Measurements from ENCODE around the gene PPIF. TPM values are rescaled to one million over a fixed set of nuclear protein-coding genes. Genes with fewer than 3 reads are reported as not detected.

The PPIF gene
- total RNA-seq, 1 donor from 2014 or later, result 5.7 TPM

DNA sequence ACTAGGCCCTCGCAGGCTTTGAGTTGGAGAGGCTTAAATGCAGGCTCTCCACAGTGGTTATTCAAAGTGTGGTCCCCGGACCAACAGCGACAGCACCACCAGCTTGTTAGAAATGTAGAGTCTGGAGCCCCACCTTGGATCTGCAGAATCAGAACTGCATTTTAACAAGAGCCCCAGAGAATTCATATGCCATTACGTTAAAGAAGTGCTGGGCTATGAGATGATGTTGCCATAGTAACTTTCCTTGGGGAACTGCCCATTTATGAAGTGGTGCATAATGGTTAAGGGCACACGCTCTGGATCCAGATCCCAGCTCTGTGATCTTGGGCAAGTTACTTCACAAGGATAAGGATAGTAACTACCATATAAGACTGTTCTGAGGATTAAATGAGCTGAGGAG, 49.3 kb downstream of the PPIF start:
- no peak for DNase-seq (ENCODE audit: low spot score in 2 of 2)
- FAIRE-seq, result no peak

DNA sequence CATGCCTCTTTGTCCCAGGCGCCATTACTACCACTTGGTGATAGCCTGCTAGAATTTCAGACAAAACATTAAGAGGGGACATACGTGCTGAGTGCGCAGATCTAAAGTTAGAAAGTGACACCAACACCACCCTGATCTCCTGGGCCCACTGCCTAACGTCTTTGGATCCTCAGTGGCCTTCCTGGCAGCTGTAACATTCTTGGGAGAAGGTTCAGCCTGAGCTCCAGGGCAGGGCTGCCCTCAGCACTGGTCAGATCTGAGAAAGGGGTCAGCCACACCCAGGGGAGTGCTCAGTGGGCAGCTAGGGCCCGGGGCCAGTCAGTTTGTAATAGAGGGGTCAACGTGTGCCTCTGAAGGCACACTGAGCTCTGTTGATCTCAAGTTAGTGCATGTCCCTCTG, 49.8 kb downstream of the PPIF start:
- DNase-seq (ENCODE audit: low spot score in 2 of 2) (no peak), FAIRE-seq (no peak)

DNA sequence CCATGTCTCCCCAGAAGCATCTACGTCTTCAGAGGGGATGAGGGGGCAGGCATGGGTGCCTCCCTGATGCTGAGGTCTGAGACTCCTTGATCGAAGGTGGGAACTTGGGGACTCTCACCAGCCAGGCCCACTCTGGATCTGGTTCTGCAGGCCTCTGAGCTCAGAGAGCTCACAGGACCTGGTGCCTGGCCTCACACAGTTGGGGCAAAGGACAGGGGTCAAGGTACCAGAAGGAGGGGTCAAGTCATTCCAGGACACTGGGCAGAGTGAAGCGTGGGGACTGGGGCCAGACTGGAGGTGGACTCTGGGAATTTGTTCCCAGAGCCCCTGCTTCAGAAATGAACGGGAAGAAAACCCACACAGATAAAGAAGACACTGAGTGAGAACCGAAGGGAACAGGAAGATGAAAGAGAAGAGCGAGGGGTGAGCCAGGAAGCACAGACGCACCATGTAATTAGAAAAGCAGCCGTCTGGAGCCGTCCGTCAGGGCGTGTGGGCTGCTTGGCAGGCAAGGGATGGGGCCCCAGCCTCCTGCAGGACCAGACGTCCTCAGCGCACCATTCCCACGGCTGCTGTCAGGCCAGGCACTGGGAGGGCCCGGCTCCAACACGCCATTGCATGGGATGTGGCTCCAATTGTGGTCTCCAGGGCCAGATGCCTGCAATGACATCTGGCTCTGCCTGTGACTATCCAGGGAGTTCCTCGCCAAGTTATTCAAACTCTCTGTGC, 50.5 kb downstream of the PPIF start:
- DNase-seq (ENCODE audit: low spot score in 2 of 2) (no peak), FAIRE-seq (no peak)

DNA sequence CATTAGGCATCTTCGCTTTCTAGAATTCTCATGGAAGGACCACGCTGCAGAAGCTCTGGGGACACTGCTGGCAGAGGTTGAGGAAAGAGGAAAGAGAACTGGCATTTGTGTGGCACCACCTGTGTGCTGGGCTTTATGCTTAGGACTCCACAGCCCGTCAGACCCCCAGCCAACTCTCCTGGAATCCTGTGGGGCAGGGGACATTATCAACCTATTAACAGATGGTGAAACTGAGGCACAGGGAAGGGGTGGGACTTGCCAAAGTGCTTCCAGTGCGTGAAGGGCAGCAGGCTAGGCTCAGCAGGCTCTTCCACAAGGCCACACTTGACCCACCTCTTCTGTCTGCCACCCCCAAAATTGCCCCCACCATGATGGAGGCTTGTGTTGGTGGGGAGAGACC, 51.4 kb downstream of the PPIF start:
- DNase-seq (ENCODE audit: low spot score in 2 of 2), result no peak
- FAIRE-seq, result no peak

DNA sequence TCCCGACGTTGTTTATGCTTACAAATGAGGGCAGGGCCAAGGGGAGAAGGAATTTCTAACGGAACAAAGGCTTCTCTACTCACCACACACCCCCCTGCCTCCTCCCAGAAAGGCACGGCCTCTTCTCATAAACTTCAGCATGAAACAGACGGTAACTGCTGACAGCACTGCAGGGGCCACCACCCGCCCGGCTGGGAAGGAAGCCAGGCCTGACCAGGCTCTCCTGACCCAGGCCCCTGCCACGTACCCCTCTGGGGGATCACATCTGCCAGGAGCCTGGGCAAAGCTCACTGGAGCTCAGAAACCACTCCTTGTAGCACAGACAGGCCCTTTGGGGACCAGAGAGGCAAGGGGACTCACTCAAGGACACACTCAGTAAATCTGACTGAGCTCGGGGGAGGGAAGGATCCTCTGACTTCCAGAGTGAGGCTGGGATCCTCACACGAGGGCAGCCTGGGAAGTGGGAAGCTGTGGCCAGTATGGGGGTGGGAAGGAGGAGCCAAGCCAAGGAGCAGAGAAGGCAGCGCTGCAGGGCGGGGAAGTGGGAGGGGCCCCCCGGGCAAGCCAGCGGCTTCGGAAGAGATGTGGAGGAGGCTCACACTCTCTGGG, 52.1 kb downstream of the PPIF start:
- DNase-seq (ENCODE audit: low spot score in 2 of 2) (peak; percentile 67 to 88), FAIRE-seq (no peak)

DNA sequence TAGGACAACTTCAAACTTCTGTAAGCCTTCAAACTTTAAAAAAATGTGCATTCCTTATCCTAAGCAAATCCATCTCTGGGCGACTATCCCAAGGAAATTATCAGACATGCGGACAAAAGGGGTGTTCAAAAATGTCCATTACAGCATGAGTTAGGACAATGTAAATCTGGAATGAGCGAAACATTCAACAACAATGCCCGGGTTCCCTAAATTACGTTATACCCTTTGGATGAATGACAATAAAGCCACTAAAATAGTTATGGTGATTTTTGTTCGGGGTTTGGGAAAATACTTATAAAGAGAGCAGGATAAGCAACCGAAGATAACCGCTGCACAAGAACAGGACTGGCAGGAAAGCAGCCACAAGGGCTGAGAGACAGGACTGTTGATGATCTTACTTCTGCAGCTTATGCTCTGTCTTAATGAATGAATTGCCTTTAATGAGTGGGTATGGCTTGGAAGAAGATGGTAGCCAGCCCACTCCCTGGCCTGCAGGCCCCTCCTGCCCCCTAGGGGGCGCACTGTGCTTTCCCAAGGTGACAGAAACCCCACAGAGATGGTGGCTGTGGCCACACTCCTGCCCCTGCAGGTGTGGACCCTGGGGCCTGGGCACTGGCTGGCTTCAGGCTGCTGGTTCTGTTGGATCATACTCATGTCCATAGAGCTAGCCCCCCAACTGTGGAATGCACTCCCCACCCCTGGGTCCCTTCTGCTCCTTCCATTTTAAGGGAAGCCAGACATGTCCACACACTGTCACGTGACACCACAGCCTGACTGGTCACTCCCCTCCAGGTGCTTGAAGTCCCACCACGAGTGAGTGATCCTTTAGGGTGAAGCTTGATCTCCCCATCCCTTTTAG, 53.1 kb downstream of the PPIF start:
- FAIRE-seq (no peak), DNase-seq (ENCODE audit: low spot score in 2 of 2) (no peak)

DNA sequence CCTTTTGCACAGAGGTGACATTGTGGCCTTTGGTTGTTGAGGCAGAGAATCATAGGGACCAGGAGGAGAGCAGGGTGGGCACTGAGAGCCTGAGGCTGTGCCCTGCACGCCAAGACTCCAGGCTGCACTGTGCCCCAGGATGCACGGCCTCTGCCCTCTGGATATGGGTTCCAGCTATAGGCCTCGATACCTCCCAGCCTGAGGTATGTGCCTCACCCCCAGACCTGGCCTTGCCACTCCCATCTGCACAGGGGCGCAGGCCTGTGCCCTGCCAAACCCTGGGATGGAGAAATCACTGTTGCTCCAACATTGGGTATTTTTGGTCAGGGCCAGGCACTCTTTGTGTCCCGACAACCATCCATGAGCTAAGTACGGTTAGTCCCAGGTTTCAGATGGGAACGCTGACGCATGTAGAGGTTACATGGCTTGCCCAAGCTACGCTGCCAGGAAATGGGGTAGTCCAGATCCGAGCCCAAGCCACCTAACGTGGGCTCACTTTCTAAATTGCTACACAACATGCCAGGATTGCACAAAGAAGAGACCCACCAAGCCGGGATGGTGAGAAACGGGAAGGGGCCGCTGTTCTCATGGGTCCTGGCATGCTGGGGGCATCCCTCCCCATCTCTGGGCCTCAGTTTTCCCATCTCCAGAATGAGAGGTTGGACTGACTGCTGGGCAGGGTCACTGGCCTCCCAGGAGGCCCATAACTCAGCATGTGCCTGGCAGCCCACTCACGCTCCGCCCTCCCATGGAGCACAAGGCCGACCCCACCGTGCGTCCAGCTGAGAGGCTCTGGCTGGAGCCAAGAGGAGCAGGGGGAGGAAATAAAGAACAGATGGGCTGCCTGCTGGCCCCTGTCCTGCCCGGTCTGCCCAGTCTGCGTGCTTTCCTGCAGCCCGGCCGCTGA, 54.0 kb downstream of the PPIF start:
- DNase-seq (ENCODE audit: low spot score in 2 of 2), result no peak
- no peak for FAIRE-seq

DNA sequence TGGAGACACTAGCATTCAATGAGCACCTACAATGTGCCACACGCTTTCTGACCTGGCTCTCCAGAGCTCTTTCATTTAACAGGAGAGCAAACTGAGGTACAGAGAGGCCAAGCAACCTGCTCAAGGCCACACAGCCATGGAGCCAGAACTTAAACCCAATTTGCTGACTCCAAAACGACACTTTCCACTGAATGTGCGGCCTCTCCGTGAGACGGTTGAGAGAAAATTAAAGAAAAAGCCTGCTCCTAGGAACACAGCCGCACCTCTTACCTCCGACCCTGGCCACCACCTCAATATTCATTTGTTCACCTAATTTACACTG, 55.3 kb downstream of the PPIF start:
- FAIRE-seq, result no peak

DNA sequence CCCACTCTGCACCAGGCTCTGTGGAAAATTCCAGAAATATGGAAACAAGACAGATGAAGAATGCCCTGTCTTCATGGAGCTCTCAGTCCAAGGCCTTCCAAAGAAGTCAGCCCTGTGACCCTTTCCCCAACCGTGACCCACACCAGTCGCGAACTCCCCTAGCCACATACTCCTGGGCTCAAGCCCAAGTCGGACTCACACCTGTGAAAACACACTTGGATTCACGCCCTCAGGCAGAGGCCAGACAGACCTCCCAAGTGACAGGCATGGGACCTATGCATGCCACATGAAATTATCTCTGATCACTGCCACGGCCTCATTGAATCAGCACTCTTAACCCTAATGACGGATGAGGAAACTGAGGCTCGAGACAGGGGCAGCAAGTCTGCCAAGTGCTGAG, 55.7 kb downstream of the PPIF start:
- FAIRE-seq (no peak), DNase-seq (ENCODE audit: low spot score in 2 of 2) (no peak)

More for the DNA sequence above, 55.3 kb downstream of the PPIF start:
- DNase-seq (ENCODE audit: low spot score in 2 of 2), result no peak

DNA sequence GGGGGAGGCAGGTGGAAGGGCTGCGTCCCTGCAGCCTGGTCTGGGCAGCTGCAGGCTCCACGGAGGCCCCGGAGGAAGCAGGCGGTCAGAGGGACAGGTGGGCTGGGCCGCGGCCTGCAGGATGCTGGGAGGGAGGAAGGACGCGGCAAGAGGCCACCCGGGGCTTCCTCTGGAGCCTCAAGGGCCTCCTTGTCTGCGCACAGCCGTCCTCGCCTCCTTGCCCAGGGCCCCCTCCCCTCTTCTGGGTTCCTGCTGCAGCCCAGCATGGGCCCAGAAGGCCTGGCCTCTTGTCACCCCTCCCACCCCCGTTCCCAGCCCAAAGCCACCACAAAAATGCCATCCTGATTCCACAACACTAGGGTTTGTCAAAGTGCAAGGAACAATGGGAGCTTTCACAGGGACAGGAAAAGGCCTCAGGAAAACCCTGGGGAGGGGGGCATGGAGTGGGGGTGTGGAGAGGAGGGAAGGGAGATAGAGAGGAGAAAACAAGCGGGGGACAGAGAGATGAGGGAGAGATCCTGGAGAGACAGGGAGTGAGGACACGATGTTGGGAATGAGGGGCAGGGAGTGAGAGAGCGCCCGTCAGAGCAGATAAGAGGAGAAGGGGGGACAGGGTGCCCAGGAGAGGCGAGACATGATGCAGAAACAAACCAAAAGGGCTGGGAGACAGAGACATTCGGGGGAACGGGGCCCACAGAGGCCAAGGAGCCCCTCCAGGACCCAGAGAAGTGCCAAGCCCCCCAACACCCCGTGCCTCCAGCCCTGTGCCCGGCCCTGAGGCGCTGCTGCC, 56.4 kb downstream of the PPIF start:
- DNase-seq (ENCODE audit: low spot score in 2 of 2) (no peak), FAIRE-seq (no peak)

DNA sequence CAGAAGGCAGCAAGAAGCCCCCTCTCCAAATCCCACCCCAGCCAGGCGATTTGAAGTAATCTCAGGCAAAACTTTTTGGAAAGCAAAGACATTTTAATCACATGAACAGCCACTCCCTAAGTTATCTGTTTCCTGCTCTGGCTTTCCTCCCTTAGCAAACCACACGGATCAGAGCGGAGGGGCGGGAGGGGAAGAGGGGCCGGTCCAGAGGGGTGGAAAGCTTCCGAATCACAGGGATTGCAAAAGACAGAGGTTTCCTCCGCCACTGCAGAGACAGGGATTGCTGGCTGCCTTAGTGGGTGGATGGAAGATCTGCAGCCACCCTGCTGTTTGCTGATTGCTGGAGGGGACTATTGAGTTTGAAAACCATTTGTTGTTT, 57.0 kb downstream of the PPIF start:
- no peak for FAIRE-seq
- DNase-seq (ENCODE audit: low spot score in 2 of 2), result no peak

DNA sequence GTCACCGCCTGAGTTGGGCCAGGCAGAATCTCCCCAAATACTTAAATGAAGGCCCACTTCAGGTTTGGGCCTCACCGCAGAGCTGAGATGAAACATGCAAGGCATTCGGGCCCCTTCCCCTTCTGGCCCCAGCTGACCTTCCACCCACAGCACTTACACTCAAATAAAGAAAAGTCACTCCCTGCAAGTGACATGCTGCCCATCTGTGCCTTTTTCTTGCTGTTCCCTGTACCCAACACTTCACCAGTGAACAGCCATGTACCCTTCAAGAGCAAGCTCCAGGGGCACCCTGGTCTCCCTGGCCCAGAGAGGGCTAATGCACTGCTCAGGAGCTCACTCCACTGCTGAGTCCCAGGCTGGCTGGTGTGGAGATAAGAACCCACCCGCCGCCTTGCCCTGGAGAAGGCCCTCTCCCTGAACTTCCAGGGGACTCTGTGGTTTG, 57.4 kb downstream of the PPIF start:
- DNase-seq (ENCODE audit: low spot score in 2 of 2) (no peak), FAIRE-seq (no peak)

Other genes starting within 250 kb of the PPIF start
- gene ZCCHC24, start 98.2 kb downstream of the PPIF start, total RNA-seq, result 4.1 TPM
- under 0.01 TPM for gene EIF5AL1, start 165.1 kb downstream of the PPIF start, total RNA-seq
- gene SFTPA2, start 212.9 kb downstream of the PPIF start, total RNA-seq, result not detected

Measured in frontal cortex (tissue), 4 donors.